ENCODE results near the gene CDK5R1.
"Not testable (repeated sequence)": the region's sequence is repeated elsewhere in the genome, so short reads cannot be mapped to it uniquely, and the experiment has no call there.

The CDK5R1 gene

DNA sequence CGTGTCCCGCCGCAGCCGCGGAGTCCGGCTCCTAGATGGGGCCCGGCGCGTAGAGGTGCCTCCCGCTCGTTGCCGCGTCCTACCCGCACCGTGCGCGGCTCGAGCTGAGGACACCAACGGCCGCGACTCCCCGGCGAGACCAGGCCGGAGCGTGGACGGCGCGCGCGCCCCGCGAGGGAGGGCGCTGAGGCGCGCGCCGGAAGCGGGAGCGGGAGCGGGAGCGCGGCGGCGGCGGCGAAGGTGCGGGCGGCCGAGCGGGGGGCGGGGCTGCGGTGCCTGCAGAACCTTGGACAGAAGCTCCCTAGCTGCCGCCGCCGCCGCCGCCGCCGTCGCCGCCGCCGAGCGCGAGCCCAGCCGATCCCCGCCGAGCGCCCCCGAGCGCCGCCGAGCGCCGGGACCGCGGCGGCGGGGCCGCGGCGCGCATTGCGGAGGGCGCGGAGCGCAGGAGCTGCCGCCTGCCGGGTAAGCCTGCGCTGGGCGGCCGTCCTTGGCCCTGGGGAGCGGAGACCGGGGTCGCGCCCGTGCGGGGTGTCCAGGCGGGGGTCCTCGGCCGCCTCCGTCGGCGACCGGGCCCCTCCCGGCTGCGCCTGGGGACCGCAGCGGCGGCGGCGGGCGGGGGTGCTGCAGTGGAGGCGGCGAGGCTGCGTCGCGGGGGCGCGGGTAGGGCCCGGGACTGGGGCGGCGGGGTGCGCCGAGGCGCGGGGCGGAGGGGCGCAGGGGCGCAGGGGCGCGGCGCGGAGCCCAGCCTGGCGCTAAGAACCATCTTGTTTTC, at the start of gene CDK5R1:
Gene CDK5R1 (plus strand): TSS at position 293 of the 772 bp plus-strand sequence. CDS start 628 bp downstream, outside the sequence.
- peak; percentile 83 for DNase-seq

DNA sequence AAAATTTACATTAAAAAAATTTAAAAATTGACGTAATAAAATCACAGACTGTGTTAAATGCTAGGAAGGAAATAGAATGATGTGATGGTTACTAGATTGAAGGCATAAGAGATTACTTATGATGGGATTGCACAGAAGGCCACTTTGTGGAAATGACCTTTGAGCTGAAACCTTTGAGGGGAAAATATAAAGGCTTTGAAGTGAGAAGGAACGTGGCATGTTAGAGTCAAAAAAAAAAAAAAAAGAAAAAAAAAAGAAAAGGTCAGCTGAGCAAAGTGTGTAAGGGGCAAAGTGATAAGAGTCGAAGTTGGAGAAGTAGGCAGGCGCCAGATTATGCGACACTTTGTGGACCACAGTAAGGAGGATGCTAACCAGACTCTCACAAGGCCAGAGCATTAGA, 46.1 kb upstream of the CDK5R1 start:
- DNase-seq = no peak

DNA sequence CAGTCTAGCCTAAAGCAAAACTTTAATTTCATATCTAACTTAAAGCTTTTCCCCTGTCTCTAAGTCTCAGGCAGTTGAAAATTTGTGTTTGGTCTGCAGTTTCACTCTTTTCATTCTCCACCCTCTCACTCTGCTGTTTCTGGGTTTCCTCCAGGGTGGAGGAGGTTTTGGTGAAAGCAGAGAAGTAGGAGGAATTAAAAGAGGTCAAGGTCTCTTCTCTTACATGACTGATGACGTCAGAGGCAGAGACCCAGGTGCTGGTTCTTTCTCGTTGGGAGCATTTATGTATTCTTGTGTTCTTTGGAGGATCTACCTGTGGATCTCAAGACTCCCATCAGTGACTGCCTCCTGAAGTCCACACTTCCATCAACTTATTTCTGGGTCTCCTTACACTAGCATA, 44.9 kb upstream of the CDK5R1 start:
- DNase-seq = no peak

DNA sequence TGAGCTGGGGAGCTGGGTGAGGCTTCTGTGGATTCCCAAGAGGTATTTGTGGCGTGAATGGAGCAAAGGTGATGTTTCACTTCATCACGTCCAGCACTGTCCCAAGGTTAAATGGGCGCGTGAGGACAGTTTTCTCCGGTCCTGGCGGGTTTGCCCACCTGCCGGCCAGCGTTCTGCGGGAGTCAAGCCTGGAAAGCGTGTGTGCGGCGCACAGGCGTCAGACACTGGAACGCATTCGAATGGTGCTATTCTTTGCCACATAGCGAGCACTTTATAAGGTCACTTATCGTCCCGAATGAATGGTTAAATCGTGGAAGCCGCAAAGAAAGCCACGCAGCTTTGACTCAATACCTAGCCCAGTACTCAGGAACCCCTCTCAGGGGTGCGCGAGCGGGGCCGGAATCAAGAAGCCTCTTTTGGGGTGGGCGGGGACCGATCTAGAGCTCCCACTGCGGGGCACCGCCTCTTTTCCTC, 42.9 kb upstream of the CDK5R1 start:
- DNase-seq = no peak

DNA sequence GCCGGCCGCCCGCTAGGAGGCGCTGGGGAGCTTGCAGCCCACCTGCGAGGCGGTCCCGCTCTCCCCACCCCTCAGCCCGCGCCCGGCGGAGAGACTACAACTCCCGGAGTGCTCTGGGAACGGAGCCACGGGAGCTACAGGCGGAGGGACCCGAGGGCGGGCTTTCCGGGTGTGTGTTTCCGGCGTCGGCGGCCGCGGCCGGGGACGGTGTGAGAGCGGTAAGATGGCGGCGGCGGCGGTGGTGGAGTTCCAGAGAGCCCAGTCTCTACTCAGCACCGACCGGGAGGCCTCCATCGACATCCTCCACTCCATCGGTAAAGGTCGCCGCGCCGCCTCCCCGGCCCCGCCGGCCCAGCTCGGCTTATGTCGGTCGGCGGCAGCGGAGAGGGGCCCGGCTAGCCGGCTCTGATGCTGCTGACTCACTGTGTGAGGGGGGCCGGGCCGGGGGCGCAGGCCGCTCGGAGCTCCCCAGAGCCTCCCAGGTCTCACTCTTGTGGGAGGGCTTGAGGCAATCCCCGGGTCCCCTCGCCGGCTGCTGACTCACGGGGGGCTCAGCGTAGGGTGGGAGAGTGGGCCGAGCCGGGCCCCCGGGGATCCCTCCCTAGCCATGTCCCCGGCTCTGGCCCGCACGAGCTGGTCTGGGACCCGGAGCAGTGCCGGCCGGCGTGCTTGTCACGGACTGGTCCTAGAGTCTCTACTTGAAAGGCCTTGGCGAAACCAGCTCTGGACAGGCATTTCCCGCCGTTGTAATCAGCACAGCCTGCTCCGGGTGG, 42.3 kb upstream of the CDK5R1 start, which contains the start of gene PSMD11:
Gene PSMD11 (plus strand): TSS at position 210 of the 773 bp plus-strand sequence. CDS start 14 bp downstream, at position 224.
- peak; percentile 99 for DNase-seq

DNA sequence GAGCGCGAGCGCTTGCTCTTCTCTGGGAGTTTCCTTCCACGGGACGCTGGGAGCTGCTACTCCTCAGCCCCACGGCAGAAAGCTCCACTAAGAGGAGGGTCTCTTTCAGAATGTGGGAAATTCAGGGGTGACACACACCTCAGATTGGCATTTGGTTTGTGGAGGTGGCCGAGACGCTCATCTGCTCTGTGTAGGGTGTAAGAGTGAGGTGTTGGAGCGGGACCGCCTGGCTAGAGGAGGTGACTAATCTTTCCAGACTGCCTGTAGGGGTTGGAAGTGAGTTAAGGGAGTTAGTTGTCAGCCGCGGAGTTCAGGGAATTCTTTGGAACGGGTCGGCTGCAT, 41.7 kb upstream of the CDK5R1 start:
- no peak for DNase-seq

DNA sequence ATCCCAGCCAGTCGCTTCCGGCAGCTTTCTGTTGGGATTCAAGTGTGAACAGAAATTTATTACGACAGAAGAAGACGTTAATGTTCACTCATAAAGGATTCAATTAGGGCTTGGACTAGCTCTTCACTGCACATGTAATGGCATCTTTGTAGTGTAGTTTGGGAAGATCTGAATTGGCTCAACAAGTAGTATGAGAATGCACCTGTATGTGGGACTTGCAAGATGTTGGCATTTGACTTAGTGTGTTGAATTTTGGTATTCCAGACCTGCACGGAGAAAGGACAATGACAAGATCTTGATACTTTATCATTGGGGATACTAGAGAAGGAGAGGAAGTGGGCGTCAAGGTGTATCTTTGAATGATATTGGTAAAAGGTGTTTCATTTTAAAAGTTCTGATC, 41.3 kb upstream of the CDK5R1 start:
- no peak for DNase-seq

DNA sequence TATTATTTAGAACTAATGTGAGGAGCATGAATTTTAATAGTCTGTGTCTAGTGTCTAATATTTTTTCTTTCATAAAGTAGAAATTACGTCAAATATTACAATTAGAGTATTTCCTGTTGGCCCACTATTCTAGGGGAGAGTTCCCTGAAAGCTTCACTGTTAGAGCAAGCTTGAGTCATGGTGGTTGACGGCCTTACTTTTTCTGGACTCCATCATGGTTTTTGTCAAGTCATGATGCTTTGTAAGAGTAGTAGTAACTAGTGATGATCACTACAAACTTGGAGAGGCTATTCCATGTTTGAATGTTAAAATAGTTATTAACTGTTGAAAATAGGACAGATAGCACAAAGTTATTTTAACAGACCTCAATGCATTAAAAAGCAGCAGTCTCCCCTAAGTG, 40.8 kb upstream of the CDK5R1 start:
- no peak for DNase-seq

DNA sequence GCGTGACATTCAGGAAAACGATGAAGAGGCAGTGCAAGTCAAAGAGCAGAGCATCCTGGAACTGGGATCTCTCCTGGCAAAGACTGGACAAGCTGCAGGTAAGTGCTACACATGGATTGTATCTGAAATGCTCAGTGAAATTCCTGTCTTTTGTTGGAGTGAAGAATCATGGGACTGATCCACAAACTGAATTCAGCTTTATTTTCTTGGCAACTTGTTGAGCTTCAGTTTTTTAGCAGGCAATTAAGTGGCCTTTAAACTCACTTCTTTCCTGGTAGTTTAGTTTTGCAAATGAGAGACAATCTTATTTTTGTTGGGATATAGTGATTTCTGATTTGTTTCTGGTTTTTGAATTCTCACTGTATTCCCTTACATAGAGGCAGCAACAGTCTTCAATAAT, 39.8 kb upstream of the CDK5R1 start:
- no peak for DNase-seq

DNA sequence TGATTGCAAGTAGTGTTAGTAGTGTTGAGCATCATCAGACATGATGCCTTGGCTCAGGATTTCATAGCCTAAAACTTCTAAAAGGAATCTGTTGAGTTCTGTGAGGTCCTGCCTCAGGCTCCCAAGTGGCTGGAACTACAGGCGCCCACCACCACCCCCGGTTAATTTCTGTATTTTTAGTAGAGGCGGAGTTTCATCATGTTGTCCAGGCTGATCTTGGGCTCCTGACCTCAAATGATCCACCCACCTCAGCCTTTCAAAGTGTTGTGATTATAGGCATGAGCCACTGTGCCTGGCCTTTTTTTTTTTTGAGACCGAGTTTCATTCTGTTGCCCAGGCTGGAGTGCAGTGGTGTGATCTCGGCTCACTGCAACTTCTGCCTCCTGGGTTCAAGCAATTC, 36.8 kb upstream of the CDK5R1 start:
- DNase-seq = no peak

DNA sequence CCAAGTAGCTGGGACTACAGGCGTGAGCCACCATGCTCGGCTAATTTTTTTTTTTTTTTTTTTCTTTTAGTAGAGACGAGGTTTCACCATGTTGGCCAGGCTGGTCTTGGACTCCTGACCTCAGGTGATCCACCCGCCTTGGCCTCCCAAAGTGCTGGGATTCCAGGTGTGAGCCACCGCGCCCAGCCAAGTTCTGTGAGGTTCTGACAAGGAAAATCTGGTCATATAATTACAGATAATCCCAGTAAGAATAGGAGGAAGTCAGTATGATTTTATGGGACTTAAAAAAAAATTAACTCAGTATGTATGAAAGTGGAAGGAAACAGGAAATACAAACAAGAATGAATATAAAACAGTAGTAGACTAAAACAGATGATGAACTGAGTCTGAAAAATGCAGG, 36.4 kb upstream of the CDK5R1 start:
- DNase-seq = not testable (repeated sequence)

DNA sequence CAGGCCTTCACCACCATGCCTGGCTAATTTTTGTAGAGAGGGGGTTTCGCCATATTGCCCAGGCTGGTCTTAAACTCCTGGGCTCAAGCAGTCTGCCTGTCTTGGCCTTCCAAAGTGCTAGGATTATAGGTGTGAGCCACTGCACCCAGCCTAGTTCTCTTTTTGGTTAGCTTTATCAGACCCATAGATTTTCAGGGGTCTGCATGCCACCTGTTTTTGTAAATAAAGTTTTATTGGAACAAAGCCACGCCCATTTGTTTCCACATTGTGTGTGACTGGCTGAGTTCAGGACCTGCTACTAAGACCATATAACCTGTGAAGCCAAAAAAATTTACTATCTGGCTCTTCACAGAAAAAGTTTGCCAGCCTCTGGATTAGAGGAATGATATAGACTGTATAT, 34.9 kb upstream of the CDK5R1 start:
- DNase-seq = no peak

DNA sequence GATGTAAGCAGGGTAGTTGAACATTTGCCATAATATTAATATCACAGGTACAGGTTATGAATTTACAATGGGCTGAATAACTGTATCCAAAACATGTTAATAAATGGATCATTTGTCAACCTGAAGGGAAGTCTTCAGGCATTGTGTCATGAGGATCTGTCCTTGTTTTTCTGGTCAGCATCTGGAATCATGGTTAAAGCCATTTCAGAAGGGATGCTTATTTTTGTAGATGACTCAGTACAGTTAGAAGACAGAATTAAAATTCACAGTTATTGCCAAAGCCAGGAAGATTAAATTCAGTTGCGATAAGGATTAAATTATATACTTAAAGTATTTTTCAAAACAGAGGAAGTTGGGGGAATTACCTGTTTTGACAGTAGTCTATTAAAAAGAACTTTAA, 34.5 kb upstream of the CDK5R1 start:
- DNase-seq = no peak

DNA sequence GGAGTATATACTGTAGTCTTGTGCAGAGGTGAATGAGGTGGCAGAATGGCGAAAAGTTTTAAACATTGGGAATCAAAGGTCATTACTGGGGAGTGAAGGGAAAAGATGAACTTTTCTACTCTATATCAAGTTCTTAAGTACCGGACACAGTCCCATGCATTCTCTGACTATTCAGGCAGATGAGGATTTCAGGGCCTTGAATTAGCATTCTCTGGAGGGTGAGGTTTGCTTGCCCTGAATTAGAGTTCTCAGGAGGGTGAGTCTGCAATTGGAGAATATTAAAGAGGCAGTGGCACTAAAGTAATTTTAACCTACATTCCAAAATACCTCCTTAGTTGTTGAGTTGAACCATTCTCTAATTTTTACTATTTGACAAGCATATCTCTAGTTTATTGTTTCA, 33.4 kb upstream of the CDK5R1 start:
- no peak for DNase-seq

DNA sequence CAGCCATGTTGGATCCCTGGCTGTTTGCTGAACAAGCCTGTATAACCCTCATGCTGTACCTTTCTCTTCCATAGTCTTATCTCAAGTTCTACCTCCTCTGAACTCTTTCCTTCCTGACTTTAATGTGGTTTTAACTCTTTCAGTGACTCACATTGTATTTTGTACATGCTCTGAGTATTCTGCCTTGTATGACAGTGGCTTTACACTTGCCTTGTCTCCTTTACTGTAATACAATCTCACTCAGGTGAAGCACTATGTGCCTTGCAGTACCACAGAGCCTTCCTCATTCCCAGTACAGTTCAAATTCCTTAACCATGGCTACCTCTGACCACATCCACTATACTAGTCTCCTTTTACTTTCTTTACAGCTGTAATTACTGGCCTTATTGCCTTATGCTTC, 28.4 kb upstream of the CDK5R1 start:
- no peak for DNase-seq

DNA sequence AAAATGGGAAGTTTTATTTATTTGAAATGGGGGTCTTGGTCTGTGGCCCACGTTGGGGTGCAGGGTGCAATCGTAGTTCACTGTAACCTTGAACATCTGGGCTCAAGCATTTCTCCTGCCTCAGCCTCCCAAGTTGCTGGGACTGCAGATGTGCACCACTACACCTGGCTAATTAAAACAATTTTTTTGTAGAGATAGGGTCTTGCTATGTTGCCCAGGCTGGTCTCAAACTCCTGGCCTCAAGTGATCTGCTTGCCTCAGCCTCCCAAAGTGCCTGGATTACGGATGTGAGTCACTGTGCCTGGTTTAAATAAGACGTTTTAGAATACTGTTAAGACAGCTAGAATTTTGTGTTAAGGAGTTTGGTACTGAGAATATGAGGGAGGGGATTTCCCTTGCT, 26.7 kb upstream of the CDK5R1 start:
- no peak for DNase-seq

DNA sequence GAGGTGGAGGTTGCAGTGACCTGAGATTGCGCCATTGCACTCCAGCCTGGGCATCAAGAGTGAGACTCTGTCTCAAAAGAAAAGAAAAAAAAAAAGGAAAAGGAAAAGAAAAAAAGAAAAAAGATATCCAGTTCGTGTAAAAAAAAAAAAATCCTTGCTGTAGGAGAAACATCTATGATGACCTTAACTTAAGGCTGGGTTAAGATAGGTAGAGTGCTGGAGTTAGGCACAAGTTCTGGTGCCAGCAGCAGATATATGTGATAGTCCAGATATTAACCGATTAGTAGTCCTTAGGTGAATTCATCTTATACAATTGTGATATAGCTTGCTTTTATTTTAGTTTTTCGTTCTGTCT, 25.3 kb upstream of the CDK5R1 start:
- no peak for DNase-seq

DNA sequence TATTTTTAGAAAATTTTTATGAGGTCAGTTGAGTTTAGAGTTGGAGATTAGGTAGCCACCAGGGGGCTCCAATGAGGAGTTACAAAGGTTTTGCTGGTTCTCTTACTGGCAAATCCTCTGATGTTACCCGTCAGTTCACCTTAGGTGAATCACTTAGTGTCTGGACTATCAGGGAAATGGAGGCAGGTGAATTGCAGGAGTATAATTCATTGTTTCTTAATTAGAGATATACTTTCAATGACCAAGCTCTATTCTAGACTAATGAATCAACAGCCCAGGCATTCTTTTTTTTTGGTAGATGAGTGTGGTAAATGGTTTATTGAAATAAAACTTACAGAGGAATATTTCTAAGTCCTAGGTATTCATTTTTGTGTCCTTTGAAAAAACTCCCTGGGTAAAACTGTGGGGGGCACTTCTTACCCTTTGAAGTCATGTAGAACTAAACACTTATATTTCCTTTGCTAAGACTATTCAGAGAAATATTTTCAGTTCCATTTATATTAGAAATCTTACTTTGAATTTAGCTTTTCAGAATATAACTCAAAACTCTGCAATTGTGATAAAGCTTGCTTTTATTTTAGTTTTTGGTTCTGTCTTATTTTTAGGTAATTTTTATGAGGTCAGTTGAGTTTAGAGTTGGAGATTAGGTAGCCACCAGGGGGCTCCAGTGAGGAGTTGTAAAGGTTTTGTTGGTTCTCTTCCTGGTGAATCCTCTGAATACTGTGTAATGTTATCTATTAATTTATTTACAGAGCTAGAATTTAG, 24.8 kb upstream of the CDK5R1 start:
- DNase-seq = peak; percentile 57

DNA sequence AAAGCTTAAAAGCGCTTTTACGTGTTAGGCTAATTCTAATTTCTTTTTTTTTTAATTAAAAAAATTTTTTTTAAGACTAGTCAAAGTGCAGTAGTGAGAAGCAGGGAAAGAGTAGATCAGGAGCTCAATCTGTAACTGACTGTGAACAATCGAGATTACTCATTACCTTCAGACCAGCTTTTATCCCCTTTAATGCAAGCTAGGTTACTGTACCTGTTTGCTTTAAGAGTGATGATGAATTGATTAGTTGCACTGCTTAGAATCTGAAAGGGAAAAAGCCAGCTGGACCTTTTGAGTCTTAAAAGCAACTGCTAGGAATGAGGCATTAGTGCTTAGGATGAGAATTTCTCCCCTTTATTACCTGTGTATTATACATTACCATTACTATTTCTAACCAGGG, 23.5 kb upstream of the CDK5R1 start:
- DNase-seq = no peak

DNA sequence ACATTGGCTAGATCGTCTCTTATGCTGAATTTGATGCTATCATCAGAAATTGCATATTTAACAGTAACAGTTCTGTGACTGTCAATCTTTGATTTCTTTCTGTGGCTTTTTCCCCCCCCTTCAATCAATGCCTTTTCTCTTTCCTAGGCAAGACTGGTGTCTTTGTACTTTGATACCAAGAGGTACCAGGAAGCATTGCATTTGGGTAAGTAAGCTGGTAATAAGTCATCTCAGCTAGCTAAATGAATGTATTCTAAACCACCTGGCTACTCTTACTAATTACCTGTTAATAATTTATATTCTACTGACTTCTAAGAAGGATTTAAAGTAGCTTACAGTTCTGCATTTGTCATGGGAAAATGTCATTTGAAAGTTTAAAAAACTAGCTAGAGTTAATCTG, 22.4 kb upstream of the CDK5R1 start:
- no peak for DNase-seq

DNA sequence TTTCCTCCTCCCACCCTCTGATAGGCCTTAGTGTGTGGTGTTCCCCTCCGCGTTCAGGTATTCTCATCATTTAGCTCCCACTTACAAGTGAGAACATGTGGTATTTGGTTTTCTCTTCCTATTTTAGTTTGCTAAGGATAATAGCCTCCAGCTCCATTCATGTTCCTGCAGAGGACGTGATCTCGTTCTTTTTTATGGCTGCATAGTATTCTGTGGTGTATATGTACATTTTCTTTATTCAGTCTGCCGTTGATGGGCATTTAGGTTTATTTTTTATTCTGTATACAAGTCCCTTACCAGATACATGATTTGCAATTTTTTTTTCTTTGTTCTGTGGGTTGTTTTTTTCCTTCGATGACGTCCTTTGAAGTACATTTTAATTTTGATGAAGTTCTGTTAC, 18.8 kb upstream of the CDK5R1 start:
- no peak for DNase-seq

DNA sequence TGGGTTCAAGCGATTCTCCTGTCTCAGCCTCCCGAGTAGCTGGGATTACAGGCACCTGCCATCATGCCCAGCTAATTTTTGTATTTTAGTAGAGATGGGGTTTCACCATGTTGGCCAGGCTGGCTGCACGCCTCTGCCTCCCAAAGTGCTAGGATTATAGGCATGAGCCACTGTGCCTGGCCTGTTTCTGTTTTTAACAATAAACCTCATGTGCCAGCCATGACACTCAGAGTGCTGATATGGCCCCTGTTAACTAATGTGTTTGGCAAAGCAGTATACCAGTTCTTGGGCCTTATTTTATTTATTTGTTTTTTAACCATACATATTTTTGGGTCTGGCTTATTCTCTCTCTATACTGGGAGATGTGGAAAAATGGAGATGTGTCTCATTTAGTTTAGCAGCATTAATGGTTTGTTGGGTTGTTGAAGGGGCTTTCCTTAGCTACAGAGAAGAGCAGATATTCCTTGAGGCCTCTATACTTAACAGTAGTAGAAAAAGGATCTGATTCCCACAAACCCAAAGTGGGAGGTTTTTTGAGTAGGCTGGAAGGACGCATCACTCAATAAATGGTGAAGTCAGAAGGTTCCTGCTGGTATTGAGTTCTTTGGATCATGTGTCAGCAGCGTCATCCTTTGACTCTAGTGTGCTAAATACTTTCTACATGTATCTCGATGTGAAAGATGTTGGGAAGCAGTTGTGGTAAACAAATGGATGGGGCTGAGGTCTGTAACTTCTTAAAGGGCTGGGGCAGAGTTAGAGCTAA, 16.2 kb upstream of the CDK5R1 start:
- DNase-seq = no peak

DNA sequence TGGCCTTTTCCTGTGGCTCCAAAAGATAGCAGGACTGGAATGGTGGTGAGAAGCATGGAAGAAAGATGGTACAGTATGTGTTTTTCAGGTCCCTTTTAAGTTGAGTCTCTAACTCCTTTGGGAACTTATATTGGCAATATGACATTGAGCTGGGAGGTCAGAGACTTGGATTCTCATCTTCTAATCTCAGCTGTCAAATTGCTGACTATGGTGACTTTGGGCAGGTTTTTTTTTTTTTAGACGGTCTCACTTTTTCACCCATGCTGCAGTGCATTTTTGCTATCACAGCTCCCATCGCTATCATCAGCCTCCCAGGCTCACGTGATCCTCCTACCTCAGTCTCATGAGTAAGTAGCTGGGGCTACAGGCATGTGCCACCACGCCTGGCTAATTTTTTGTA, 15.1 kb upstream of the CDK5R1 start:
- no peak for DNase-seq
